HS-5 (cell line): Measurements from ENCODE around the gene AGBL1.
"Not testable (repeated sequence)": the region's sequence is repeated elsewhere in the genome, so short reads cannot be mapped to it uniquely, and the experiment has no call there.

Experiments
- DNase-seq: peaks from one replicate; pipeline ENCODE4 v3.0.0-alpha.2; 2012; ENCODE audit warnings: low read depth

The AGBL1 gene

GRCh38 chr15:86505951-86506350, 426.3 kb downstream of the AGBL1 start:
- no peak for DNase-seq

DNA sequence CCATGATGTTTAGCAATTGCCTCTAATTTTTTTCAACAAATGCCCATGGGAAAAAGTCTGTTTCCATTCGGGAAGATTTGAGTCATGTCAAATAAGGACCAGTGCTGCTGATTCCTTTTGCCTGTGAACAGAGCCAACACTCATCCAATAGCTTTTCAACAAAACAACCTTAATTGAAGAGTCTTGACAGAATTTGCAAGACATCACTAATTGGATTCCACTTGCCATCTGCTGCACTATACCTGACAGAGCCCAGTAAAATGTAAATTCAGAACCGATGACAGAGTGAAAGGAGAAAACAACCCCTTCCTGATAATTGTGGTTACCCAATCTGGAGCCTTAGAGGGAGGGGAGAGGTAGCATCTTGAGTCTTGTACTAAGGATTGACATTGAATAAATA, 426.7 kb downstream of the AGBL1 start:
- DNase-seq, result no peak

GRCh38 chr15:86515625-86516024, 436.0 kb downstream of the AGBL1 start:
- DNase-seq, result no peak

GRCh38 chr15:86522721-86523120, 443.1 kb downstream of the AGBL1 start:
- no peak for DNase-seq

GRCh38 chr15:86526938-86527690, 447.4 kb downstream of the AGBL1 start:
- DNase-seq, result no peak

- not testable (repeated sequence) for DNase-seq
Observed at GRCh38 chr15:86528094-86528493, 448.4 kb downstream of the AGBL1 start.

DNA sequence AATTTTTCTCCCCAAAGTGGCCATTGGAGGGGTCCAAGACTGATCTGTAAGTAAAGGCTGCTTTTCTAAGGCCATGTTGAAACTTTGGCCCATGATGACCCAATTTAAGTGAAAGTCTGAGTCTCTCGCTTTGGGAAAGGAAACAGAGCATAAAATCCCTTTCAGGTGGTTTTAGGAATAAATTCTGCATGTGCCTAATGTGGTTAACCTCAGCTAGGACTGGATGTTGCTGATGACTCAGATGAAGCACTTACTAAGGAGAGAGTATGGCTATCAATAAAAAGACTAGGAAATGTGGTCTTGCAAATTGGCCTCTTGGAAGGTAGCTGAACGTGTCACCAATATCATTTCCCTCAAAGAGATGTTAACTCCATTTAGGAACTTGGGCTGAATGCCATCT, 458.5 kb downstream of the AGBL1 start:
- no peak for DNase-seq

GRCh38 chr15:86540840-86541467, 461.3 kb downstream of the AGBL1 start:
- DNase-seq, result no peak

GRCh38 chr15:86541540-86541939, 461.9 kb downstream of the AGBL1 start:
- no peak for DNase-seq

- DNase-seq, result no peak
Observed at GRCh38 chr15:86550075-86550474, 470.4 kb downstream of the AGBL1 start.

- no peak for DNase-seq
Observed at GRCh38 chr15:86553108-86553507, 473.4 kb downstream of the AGBL1 start.

- DNase-seq, result no peak
Observed at GRCh38 chr15:86555098-86555497, 475.4 kb downstream of the AGBL1 start.

DNA sequence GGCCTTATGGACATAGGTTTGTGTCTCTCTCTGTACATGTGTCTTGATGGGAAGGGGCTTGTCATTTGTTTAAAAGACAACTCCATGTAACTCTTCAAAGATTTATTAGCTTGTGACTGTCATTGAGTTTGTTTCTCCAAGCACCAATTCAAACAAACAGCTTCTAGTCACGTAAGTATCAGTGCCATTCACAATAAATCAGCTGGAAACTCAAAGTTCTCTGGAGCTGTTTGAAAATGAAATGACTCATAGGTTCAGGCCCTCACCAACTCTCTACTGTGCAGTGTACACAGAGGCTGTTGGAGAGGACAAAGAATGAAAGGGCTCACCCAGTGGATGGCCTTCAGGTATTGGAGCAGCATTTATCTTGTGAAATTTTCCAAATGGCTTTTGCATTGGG, 476.3 kb downstream of the AGBL1 start:
- no peak for DNase-seq

DNA sequence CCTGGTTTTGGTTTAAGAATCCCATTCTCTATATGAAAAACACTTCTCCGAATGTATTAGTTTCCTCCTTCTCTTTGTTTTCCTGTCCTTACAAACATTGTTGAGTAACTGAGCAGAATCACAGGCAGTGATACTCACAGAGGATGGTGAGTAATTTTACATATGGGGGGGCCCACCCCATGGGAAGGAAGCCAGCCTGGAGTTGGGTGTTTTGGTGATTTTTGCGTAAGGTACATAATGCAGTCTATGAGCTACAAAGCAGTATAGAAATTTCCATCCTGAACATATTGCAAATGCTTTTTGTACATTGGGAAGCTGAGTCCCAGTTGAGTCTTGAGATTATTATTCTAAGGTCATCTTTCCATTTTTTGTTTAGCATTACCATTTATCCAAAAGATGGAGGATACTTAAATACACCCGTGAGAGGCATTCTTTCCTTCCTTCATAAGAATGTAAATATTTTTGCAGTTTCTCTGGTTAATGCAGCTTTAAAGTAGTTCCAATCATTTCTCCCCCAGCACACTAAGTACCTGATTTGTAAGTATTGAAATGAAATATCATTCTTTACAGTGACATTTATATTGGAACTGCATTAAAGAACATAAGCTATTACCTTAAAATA, 476.8 kb downstream of the AGBL1 start:
- no peak for DNase-seq

- no peak for DNase-seq
Observed at GRCh38 chr15:86557018-86557550, 477.4 kb downstream of the AGBL1 start.

GRCh38 chr15:86558252-86558651, 478.6 kb downstream of the AGBL1 start:
- no peak for DNase-seq

GRCh38 chr15:86558686-86559085, 479.0 kb downstream of the AGBL1 start:
- DNase-seq, result no peak

GRCh38 chr15:86568378-86568777, 488.7 kb downstream of the AGBL1 start:
- no peak for DNase-seq

DNA sequence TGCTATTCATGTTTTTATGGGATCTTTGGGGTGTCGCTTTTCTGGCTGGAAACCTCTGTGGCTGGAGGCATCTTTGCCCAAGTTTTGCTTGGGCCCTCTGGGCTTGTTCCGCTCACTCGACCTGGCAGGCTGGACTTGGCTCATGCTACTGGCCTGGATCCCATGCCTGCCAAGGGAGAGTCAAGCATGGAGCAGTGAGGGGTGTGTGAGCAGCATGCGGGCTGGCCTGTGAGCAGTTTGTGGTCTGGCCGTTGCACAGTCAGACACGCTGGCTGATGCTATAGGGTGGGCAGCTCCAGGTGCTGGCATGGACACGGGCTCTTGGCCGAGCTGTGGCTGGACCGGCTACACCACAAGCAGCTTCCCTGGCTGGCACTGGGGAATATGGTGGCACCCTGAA, 491.1 kb downstream of the AGBL1 start:
- no peak for DNase-seq

GRCh38 chr15:86571873-86572272, 492.2 kb downstream of the AGBL1 start:
- DNase-seq, result no peak

DNA sequence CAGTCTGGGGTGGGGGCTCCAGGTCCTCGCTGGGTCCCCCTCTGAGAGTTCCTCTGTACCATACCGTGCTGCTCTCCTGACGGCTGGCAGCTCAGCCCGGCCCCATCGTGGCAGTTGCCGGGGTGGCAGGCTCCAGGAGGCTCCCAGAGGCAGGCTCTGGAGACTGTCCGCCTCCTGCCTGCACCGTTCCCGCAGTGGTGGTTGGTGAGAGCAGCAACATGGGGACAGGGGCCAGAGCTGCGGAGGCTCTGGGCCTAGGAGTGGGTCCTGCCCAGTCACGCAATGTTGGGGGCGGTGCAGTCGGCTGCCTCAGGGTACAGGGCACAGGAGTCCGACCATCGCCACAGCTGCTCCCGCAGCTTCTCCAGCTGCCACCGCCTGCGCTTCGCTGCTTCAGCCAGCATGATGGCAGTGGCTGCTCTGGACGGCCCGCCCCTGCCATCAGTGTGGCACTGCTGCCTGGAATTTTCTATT, 492.7 kb downstream of the AGBL1 start:
- no peak for DNase-seq

GRCh38 chr15:86573476-86573875, 493.8 kb downstream of the AGBL1 start:
- no peak for DNase-seq

DNA sequence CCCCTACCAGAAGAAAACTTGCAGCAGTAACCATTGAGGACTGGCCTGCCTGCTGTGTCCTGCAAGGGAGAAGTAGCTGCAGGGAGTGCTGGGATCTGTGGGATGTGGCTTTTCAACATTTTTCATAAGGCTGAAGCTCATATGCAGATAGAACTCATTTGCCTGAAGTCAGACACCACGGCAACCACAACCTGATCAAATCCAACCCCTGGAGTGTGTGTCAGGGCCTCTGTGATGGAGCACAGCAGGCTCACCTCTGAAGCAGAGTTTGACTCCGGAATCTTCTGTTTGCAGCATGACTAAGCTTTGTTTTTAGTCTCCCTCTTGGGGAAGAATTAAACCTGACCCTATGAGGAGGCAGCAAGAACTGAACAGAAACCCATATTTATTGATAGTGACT, 508.7 kb downstream of the AGBL1 start:
- no peak for DNase-seq
